CD4-positive, CD25-positive, alpha-beta regulatory T cell (primary cell): ENCODE measurements around the gene CDCA7L. TPM values are rescaled to one million over a fixed set of nuclear protein-coding genes. Genes with fewer than 3 reads are reported as not detected.

Experiments used
- ATAC-seq, 2 donors: fragments of 150-1000 bp; cut with Tn5 transposase; one replicate each; pipeline ENCODE4 v1.10.0; 2021; ENCODE audit warnings: low read depth in 2 of 2, moderate number of reproducible peaks in 2 of 2, moderate library complexity in 1 of 2
- DNase-seq, 3 donors: peaks; one replicate each; pipeline versions ENCODE4 v3.0.0 to v3.0.0-alpha.2; 2012 to 2022; ENCODE audit warnings: mixed read lengths in 1 of 3
- H3K27ac ChIP-seq: one replicate; pipeline ENCODE4 v1.7.0; 2013; ENCODE audit warnings: mild to moderate bottlenecking, low read length; ENCODE audit not compliant: insufficient read depth, poor library complexity, severe bottlenecking
- H3K27me3 ChIP-seq: one replicate; pipeline ENCODE4 v1.7.0; 2013; ENCODE audit warnings: low read length; ENCODE audit not compliant: control insufficient read depth, insufficient read depth
- H3K36me3 ChIP-seq: one replicate; pipeline ENCODE4 v1.7.0; 2013; ENCODE audit warnings: mild to moderate bottlenecking, low read length, moderate library complexity; ENCODE audit not compliant: control insufficient read depth, insufficient read depth
- H3K4me1 ChIP-seq: 2 replicates; pipeline ENCODE4 v1.7.0; 2013; ENCODE audit warnings: mild to moderate bottlenecking, low read length; ENCODE audit not compliant: insufficient read depth, control insufficient read depth, poor library complexity, severe bottlenecking
- H3K4me3 ChIP-seq: one replicate; pipeline ENCODE4 v1.7.0; 2013; ENCODE audit warnings: low read depth, mild to moderate bottlenecking, low read length, moderate library complexity
- H3K9me3 ChIP-seq, 2 experiments: 1 replicate in 1 of 2; 2 replicates in 1 of 2; pipeline ENCODE4 v1.7.0; 2013; ENCODE audit warnings: low read length in 2 of 2, mild to moderate bottlenecking in 1 of 2, moderate library complexity in 1 of 2; ENCODE audit not compliant: control insufficient read depth in 2 of 2
- H3K27ac Mint-ChIP-seq, 3 donors: one replicate each; pipeline ENCODE4 v1.8.0; 2020 to 2022; ENCODE audit warnings: mild to moderate bottlenecking in 3 of 3, mixed read lengths in 3 of 3, moderate library complexity in 2 of 3
- H3K27me3 Mint-ChIP-seq: one replicate; pipeline ENCODE4 v1.8.0; 2022; ENCODE audit warnings: mild to moderate bottlenecking, mixed read lengths
- H3K36me3 Mint-ChIP-seq: one replicate; pipeline ENCODE4 v1.8.0; 2020; ENCODE audit warnings: mixed read lengths
- H3K4me1 Mint-ChIP-seq, 4 donors: one replicate each; pipeline ENCODE4 v1.8.0; 2020 to 2022; ENCODE audit warnings: mixed read lengths in 4 of 4, mild to moderate bottlenecking in 1 of 4
- H3K4me3 Mint-ChIP-seq, 4 donors: one replicate each; pipeline ENCODE4 v1.8.0; 2020 to 2022; ENCODE audit warnings: mild to moderate bottlenecking in 4 of 4, mixed read lengths in 4 of 4, moderate library complexity in 3 of 4
- H3K9me3 Mint-ChIP-seq, 7 donors: one replicate each; pipeline ENCODE4 v1.8.0; 2020 to 2022; ENCODE audit warnings: mixed read lengths in 7 of 7, mild to moderate bottlenecking in 3 of 7, moderate library complexity in 2 of 7
- polyA plus RNA-seq, 4 donors: library from polyadenylated mRNA; unstranded; fragments of 300-500 nt; fragmentation: Illumina TruSeq; gene quantifications; one replicate each; pipeline ENCODE4 v1.2.3, GENCODE V29; 2021
- total RNA-seq: library from RNA; stranded (reverse); gene quantifications from one replicate; pipeline ENCODE4 v1.2.3, GENCODE V29; 2022

CDCA7L gene
- total and polyA plus RNA-seq, 5 donors from 2014 or later = 8.3 to 33.1 (median 22.8) TPM

- H3K4me3 Mint-ChIP-seq = no peak overlapping the region
- no peaks in the 10 kb centered on the region for H3K9me3 Mint-ChIP-seq
- Histone ChIP-seq H3K36me3 (no peaks in the 10 kb centered on the region), H3K9me3 (no peaks in the 10 kb centered on the region), H3K27me3 (no peaks in the 10 kb centered on the region), H3K27ac (no peak overlapping the region), H3K4me1 (no peaks in the 10 kb centered on the region), H3K4me3 (no peak overlapping the region)
- no peaks in the 10 kb centered on the region for H3K36me3 Mint-ChIP-seq
- H3K27ac Mint-ChIP-seq = no peak overlapping the region
- H3K27me3 Mint-ChIP-seq = peaks cover 9% of the 10 kb centered on the region
- peaks cover 0 to 1% (median 0%) of the 10 kb centered on the region in 4 donors for H3K4me1 Mint-ChIP-seq
- DNase-seq (no peak), ATAC-seq (no peak)
Measured at GRCh38 chr7:21953781-21954180, 8.1 kb upstream of the CDCA7L start.

GRCh38 chr7:21948887-21949540, 3.3 kb upstream of the CDCA7L start:
- no peak overlapping the region for H3K27ac Mint-ChIP-seq
- peak overlapping the region in 1 of 4 donors; percentile 19 for H3K4me3 Mint-ChIP-seq
- H3K36me3 Mint-ChIP-seq = no peaks in the 10 kb centered on the region
- DNase-seq (no peak), ATAC-seq (no peak)
- H3K9me3 Mint-ChIP-seq = no peaks in the 10 kb centered on the region
- peaks cover 20% of the 10 kb centered on the region for H3K4me1 ChIP-seq
- H3K27ac ChIP-seq = no peak overlapping the region
- H3K9me3 ChIP-seq = no peaks in the 10 kb centered on the region
- H3K27me3 Mint-ChIP-seq = peaks cover 23% of the 10 kb centered on the region
- H3K4me3 ChIP-seq = no peak overlapping the region
- no peaks in the 10 kb centered on the region for H3K36me3 ChIP-seq
- H3K4me1 Mint-ChIP-seq = peaks cover 0 to 29% (median 15%) of the 10 kb centered on the region in 4 donors
- no peaks in the 10 kb centered on the region for H3K27me3 ChIP-seq

- no peak overlapping the region for H3K27ac ChIP-seq
- no peak for ATAC-seq
- no peaks in the 10 kb centered on the region for H3K9me3 ChIP-seq
- Mint-ChIP-seq H3K4me1 (peaks cover 0 to 35% (median 18%) of the 10 kb centered on the region in 4 donors), H3K4me3 (peak overlapping the region in 2 of 4 donors; percentile 19 to 61), H3K9me3 (no peaks in the 10 kb centered on the region), H3K27ac (no peak overlapping the region), H3K27me3 (peaks cover 23% of the 10 kb centered on the region), H3K36me3 (no peaks in the 10 kb centered on the region)
- DNase-seq = no peak
- H3K4me3 ChIP-seq = no peak overlapping the region
- peaks cover 24% of the 10 kb centered on the region for H3K4me1 ChIP-seq
- no peaks in the 10 kb centered on the region for H3K36me3 ChIP-seq
- no peaks in the 10 kb centered on the region for H3K27me3 ChIP-seq
Measured at GRCh38 chr7:21948364-21948763, 2.7 kb upstream of the CDCA7L start.

GRCh38 chr7:21947946-21948345, 2.2 kb upstream of the CDCA7L start:
- Mint-ChIP-seq H3K36me3 (no peaks in the 10 kb centered on the region), H3K9me3 (no peaks in the 10 kb centered on the region), H3K27ac (no peak overlapping the region), H3K4me3 (peak overlapping the region in 2 of 4 donors; percentile 64 to 90), H3K4me1 (peaks cover 0 to 40% (median 21%) of the 10 kb centered on the region in 4 donors), H3K27me3 (peaks cover 23% of the 10 kb centered on the region)
- Histone ChIP-seq H3K4me3 (no peak overlapping the region), H3K4me1 (peaks cover 25% of the 10 kb centered on the region), H3K27ac (no peak overlapping the region), H3K36me3 (no peaks in the 10 kb centered on the region), H3K27me3 (no peaks in the 10 kb centered on the region), H3K9me3 (no peaks in the 10 kb centered on the region)
- DNase-seq (no peak), ATAC-seq (no peak)

GRCh38 chr7:21947056-21947455, 1.4 kb upstream of the CDCA7L start:
- no peaks in the 10 kb centered on the region for H3K9me3 ChIP-seq
- Mint-ChIP-seq H3K4me1 (peaks cover 4 to 48% (median 28%) of the 10 kb centered on the region in 4 donors), H3K4me3 (peak overlapping the region in 2 of 4 donors; percentile 1 to 64), H3K27ac (no peak overlapping the region), H3K36me3 (no peaks in the 10 kb centered on the region), H3K27me3 (peaks cover 23% of the 10 kb centered on the region), H3K9me3 (no peaks in the 10 kb centered on the region)
- H3K36me3 ChIP-seq = no peaks in the 10 kb centered on the region
- H3K4me3 ChIP-seq = no peak overlapping the region
- H3K27ac ChIP-seq = no peak overlapping the region
- DNase-seq (no peak), ATAC-seq (no peak)
- no peaks in the 10 kb centered on the region for H3K27me3 ChIP-seq
- peaks cover 30% of the 10 kb centered on the region for H3K4me1 ChIP-seq

GRCh38 chr7:21946222-21946709, 567 bp upstream of the CDCA7L start:
- Mint-ChIP-seq H3K9me3 (no peaks in the 10 kb centered on the region), H3K36me3 (no peaks in the 10 kb centered on the region)
- DNase-seq = no peak

GRCh38 chr7:21944616-21945453, 864 bp downstream of the CDCA7L start:
- no peaks in the 10 kb centered on the region for H3K27me3 ChIP-seq
- Mint-ChIP-seq H3K27me3 (peaks cover 17% of the 10 kb centered on the region), H3K9me3 (no peaks in the 10 kb centered on the region), H3K27ac (peak overlapping the region; percentile 45 to 87 (median 76)), H3K4me3 (peak overlapping the region; percentile 81 to 95 (median 90)), H3K36me3 (no peaks in the 10 kb centered on the region), H3K4me1 (peaks cover 9 to 66% (median 43%) of the 10 kb centered on the region in 4 donors)
- H3K36me3 ChIP-seq = no peaks in the 10 kb centered on the region
- peak overlapping the region; percentile 29 for H3K27ac ChIP-seq
- peaks cover 38% of the 10 kb centered on the region for H3K4me1 ChIP-seq
- peak overlapping the region; percentile 86 for H3K4me3 ChIP-seq
- no peak for ATAC-seq
- DNase-seq = peak in 2 of 3 donors; percentile 10 to 60
- no peaks in the 10 kb centered on the region for H3K9me3 ChIP-seq

More at GRCh38 chr7:21946222-21946709, 567 bp upstream of the CDCA7L start:
- Histone ChIP-seq H3K27ac (no peak overlapping the region), H3K27me3 (no peaks in the 10 kb centered on the region), H3K4me1 (peaks cover 30% of the 10 kb centered on the region), H3K36me3 (no peaks in the 10 kb centered on the region), H3K4me3 (no peak overlapping the region), H3K9me3 (no peaks in the 10 kb centered on the region)
- no peak overlapping the region for H3K27ac Mint-ChIP-seq
- H3K4me3 Mint-ChIP-seq = peak overlapping the region; percentile 81 to 95 (median 86)
- H3K4me1 Mint-ChIP-seq = peaks cover 9 to 55% (median 36%) of the 10 kb centered on the region in 4 donors
- no peak for ATAC-seq
- peaks cover 23% of the 10 kb centered on the region for H3K27me3 Mint-ChIP-seq
